Fibroblast of villous mesenchyme (primary cell): Measurements from ENCODE around the gene CADPS. TPM values are rescaled to one million over a fixed set of nuclear protein-coding genes. Genes with fewer than 3 reads are reported as not detected.

Source experiments
- DNase-seq: peaks from one replicate; pipeline ENCODE4 v3.0.0-alpha.2; 2010; ENCODE audit warnings: low read depth
- H3K4me3 ChIP-seq: 2 replicates; pipeline ENCODE4 v1.5.1; 2011; ENCODE audit warnings: low read depth, mild to moderate bottlenecking, low read length
- CTCF ChIP-seq: IDR thresholded peaks from 2 replicates; pipeline ENCODE4 v1.5.1; 2012; ENCODE audit warnings: low read depth, mild to moderate bottlenecking, low read length; ENCODE audit not compliant: insufficient read depth
- total RNA-seq: library from RNA; depleted of rRNA; stranded (reverse); fragments of >200 nt; gene quantifications from 2 replicates; pipeline ENCODE4 v1.2.3, GENCODE V29; 2012

CADPS gene
- total RNA-seq, 1 donor, result not detected

- DNase-seq, result peak; percentile 19
- TF ChIP-seq CTCF, result peak; percentile 56
- no peak overlapping the region for H3K4me3 ChIP-seq
Measured at GRCh38 chr3:62558549-62559112, 316.6 kb downstream of the CADPS start.

- no peak overlapping the region for H3K4me3 ChIP-seq
- DNase-seq, result no peak
Measured at GRCh38 chr3:62557983-62558382, 317.2 kb downstream of the CADPS start.

GRCh38 chr3:62557450-62557849 lies 317.8 kb downstream of the CADPS start:
- no peak for TF ChIP-seq CTCF
- H3K4me3 ChIP-seq, result no peak overlapping the region
- DNase-seq, result no peak

More at GRCh38 chr3:62557983-62558382, 317.2 kb downstream of the CADPS start:
- TF ChIP-seq CTCF, result no peak

- no peak overlapping the region for H3K4me3 ChIP-seq
- DNase-seq, result no peak
- TF ChIP-seq CTCF, result no peak
Measured at GRCh38 chr3:62556121-62556815, 318.9 kb downstream of the CADPS start.

GRCh38 chr3:62554264-62554799 lies 320.9 kb downstream of the CADPS start:
- DNase-seq, result no peak
- peak; percentile 35 for TF ChIP-seq CTCF
- H3K4me3 ChIP-seq, result no peak overlapping the region

GRCh38 chr3:62553811-62554210 lies 321.4 kb downstream of the CADPS start:
- no peak overlapping the region for H3K4me3 ChIP-seq
- no peak for DNase-seq
- no peak for TF ChIP-seq CTCF
